Natural killer cell (primary cell): ENCODE data around the gene ACP2. TPM values are rescaled to one million over a fixed set of nuclear protein-coding genes. Genes with fewer than 3 reads are reported as not detected.

Experiments used
- ATAC-seq, 3 donors: fragments of 150-1000 bp in 2 of 3; fragments of 200-7000 bp in 1 of 3; cut with Tn5 transposase; 1 replicate in 1 of 3; 2 replicates in 2 of 3; pipeline ENCODE4 v1.10.0; 2021; ENCODE audit warnings: mild to moderate bottlenecking in 2 of 3, moderate library complexity in 2 of 3
- DNase-seq, 2 donors: peaks; one replicate each; pipeline versions ENCODE4 v3.0.0 to v3.0.0-alpha.2; 2013 to 2021; ENCODE audit warnings: mixed read lengths in 1 of 2
- H3K27ac ChIP-seq: one replicate; pipeline ENCODE4 v1.5.1; 2013; ENCODE audit warnings: mild to moderate bottlenecking, low read length
- H3K27me3 ChIP-seq: one replicate; pipeline ENCODE4 v1.6.1; 2013; ENCODE audit warnings: low read length; ENCODE audit not compliant: control insufficient read depth, insufficient read depth
- H3K36me3 ChIP-seq: one replicate; pipeline ENCODE4 v1.6.1; 2013; ENCODE audit warnings: low read length; ENCODE audit not compliant: control insufficient read depth, insufficient read depth
- H3K4me1 ChIP-seq: one replicate; pipeline ENCODE4 v1.6.1; 2013; ENCODE audit warnings: low read length; ENCODE audit not compliant: control insufficient read depth, insufficient read depth
- H3K4me3 ChIP-seq: one replicate; pipeline ENCODE4 v1.5.1; 2013; ENCODE audit warnings: low read length
- H3K9me3 ChIP-seq: one replicate; pipeline ENCODE4 v1.6.1; 2013; ENCODE audit warnings: low read length; ENCODE audit not compliant: control insufficient read depth, insufficient read depth
- H3K27ac Mint-ChIP-seq, 2 donors: one replicate each; pipeline ENCODE4 v1.8.0; 2022; ENCODE audit warnings: mild to moderate bottlenecking in 2 of 2, mixed read lengths in 2 of 2, moderate library complexity in 1 of 2
- H3K27me3 Mint-ChIP-seq, 2 donors: one replicate each; pipeline ENCODE4 v1.8.0; 2022; ENCODE audit warnings: low read depth in 2 of 2, mixed read lengths in 2 of 2
- H3K36me3 Mint-ChIP-seq: one replicate; pipeline ENCODE4 v1.8.0; 2022; ENCODE audit warnings: mixed read lengths
- H3K4me1 Mint-ChIP-seq, 2 donors: one replicate each; pipeline ENCODE4 v1.8.0; 2022; ENCODE audit warnings: mixed read lengths in 2 of 2
- H3K4me3 Mint-ChIP-seq: one replicate; pipeline ENCODE4 v1.8.0; 2022; ENCODE audit warnings: mild to moderate bottlenecking, moderate library complexity, mixed read lengths
- H3K9me3 Mint-ChIP-seq, 2 donors: one replicate each; pipeline ENCODE4 v1.8.0; 2022; ENCODE audit warnings: mixed read lengths in 2 of 2
- WGBS: methylation state at CpG from one replicate; pipeline ENCODE4 v1.1.7; 2013; ENCODE audit warnings: missing lambda C conversion rate; ENCODE audit not compliant: insufficient coverage; 5-methylcytosine and 5-hydroxymethylcytosine counted together
- intact Hi-C: fragments of 100-400 bp; cut with micrococcal nuclease; formaldehyde crosslinking; loops from one replicate; pipeline ENCODE4 v1.14.2; 2022
- total RNA-seq, 4 donors: library from RNA; stranded (reverse); fragments of 120-200 nt in 1 of 4; gene quantifications; one replicate each; pipeline versions ENCODE4 v1.2.3 to v1.2.4, GENCODE V29; 2013 to 2022
- TF ChIP-seq, protein P1 (sequence below): fragments of 200-600 bp; IDR thresholded peaks from one replicate; pipeline ENCODE4 v1.8.0; 2022; ENCODE audit warnings: antibody characterized with exemption

Gene ACP2, protein sequence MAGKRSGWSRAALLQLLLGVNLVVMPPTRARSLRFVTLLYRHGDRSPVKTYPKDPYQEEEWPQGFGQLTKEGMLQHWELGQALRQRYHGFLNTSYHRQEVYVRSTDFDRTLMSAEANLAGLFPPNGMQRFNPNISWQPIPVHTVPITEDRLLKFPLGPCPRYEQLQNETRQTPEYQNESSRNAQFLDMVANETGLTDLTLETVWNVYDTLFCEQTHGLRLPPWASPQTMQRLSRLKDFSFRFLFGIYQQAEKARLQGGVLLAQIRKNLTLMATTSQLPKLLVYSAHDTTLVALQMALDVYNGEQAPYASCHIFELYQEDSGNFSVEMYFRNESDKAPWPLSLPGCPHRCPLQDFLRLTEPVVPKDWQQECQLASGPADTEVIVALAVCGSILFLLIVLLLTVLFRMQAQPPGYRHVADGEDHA
- 10 to 100 TPM; 15.5 to 21.9 (median 16.8) TPM for total RNA-seq
- 11.0 TPM for total RNA-seq (2013)

- H3K9me3 ChIP-seq = no peaks in the 10 kb centered on the region
- TF ChIP-seq, protein P1, sequence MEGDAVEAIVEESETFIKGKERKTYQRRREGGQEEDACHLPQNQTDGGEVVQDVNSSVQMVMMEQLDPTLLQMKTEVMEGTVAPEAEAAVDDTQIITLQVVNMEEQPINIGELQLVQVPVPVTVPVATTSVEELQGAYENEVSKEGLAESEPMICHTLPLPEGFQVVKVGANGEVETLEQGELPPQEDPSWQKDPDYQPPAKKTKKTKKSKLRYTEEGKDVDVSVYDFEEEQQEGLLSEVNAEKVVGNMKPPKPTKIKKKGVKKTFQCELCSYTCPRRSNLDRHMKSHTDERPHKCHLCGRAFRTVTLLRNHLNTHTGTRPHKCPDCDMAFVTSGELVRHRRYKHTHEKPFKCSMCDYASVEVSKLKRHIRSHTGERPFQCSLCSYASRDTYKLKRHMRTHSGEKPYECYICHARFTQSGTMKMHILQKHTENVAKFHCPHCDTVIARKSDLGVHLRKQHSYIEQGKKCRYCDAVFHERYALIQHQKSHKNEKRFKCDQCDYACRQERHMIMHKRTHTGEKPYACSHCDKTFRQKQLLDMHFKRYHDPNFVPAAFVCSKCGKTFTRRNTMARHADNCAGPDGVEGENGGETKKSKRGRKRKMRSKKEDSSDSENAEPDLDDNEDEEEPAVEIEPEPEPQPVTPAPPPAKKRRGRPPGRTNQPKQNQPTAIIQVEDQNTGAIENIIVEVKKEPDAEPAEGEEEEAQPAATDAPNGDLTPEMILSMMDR = no peak
- peak within 1 kb of the TSS; percentile 61 for H3K27ac ChIP-seq
- ATAC-seq (peak; percentile 97 to 98 (median 97)), DNase-seq (peak; percentile 86 to 93)
- Mint-ChIP-seq H3K27me3 (no peaks in the 10 kb centered on the region), H3K9me3 (no peaks in the 10 kb centered on the region), H3K4me3 (peak within 1 kb of the TSS; percentile 99), H3K4me1 (peaks cover 26% of the 10 kb centered on the region in 2 donors), H3K27ac (peak within 1 kb of the TSS; percentile 94 to 98), H3K36me3 (no peaks in the 10 kb centered on the region)
- WGBS = under 1% methylated on average over 45 of the region's 45 CpGs
- intact Hi-C loops = loop anchor here (1.0 to 2.0 kb wide), 4 partner anchors 20 to 548 kb away; partner anchors contain the start of genes ARHGAP1, CSTPP1, DDB2 and ZNF408
- H3K27me3 ChIP-seq = no peaks in the 10 kb centered on the region
- H3K4me1 ChIP-seq = peaks cover 25% of the 10 kb centered on the region
- H3K36me3 ChIP-seq = peaks cover 13% of the 10 kb centered on the region
- H3K4me3 ChIP-seq = peak within 1 kb of the TSS; percentile 70
Observed at GRCh38 chr11:47248664-47249377, at the start of gene ACP2. TSS of gene ACP2 (minus strand) at chr11:47248814. CDS start at chr11:47248789, 25 bp downstream.

DNA sequence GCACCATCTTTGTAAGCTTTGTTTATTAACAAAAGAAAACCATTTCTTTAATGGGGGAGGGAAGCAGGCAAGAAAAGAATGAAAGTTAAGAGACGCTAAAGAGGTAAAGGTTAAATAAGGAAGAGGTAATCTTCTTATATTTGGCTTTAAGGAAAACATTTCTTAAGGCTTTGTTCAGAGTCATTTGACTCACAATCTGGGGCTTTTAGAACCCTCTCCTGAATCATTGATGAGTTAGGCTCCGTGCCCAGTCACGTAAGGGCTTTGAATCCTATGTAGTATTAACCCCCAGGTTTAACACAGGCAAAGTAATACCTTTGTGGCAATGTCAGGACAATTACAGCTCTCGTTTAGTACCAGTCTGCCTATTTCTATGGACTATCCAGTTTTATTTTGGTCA is 47.4 kb upstream of the ACP2 start:
- peaks cover 34% of the 10 kb centered on the region for H3K36me3 Mint-ChIP-seq

GRCh38 chr11:47295385-47295784 is 46.8 kb upstream of the ACP2 start:
- H3K9me3 ChIP-seq = no peaks in the 10 kb centered on the region
- Mint-ChIP-seq H3K9me3 (no peaks in the 10 kb centered on the region), H3K27ac (peak overlapping the region in 1 of 2 donors; percentile 10), H3K36me3 (peaks cover 34% of the 10 kb centered on the region), H3K27me3 (no peaks in the 10 kb centered on the region), H3K4me1 (peaks cover 6 to 12% of the 10 kb centered on the region in 2 donors), H3K4me3 (no peak overlapping the region)
- intact Hi-C loops = no loop called here
- no peaks in the 10 kb centered on the region for H3K4me1 ChIP-seq
- TF ChIP-seq, protein P1 = no peak
- DNase-seq (no peak), ATAC-seq (peak; percentile 13 to 30 (median 17))
- H3K27me3 ChIP-seq = no peaks in the 10 kb centered on the region
- H3K4me3 ChIP-seq = no peak overlapping the region
- peaks cover 78% of the 10 kb centered on the region for H3K36me3 ChIP-seq
- H3K27ac ChIP-seq = no peak overlapping the region
- WGBS = 90% methylated on average over 4 of the region's 5 CpGs

More for the DNA sequence above, 47.4 kb upstream of the ACP2 start:
- ATAC-seq (no peak), DNase-seq (no peak)
- intact Hi-C loops = no loop called here
- Mint-ChIP-seq H3K27ac (no peak overlapping the region), H3K4me3 (no peak overlapping the region), H3K27me3 (no peaks in the 10 kb centered on the region), H3K4me1 (peaks cover 0 to 9% of the 10 kb centered on the region in 2 donors), H3K9me3 (no peaks in the 10 kb centered on the region)
- Histone ChIP-seq H3K4me1 (no peaks in the 10 kb centered on the region), H3K27ac (no peak overlapping the region), H3K4me3 (no peak overlapping the region), H3K27me3 (no peaks in the 10 kb centered on the region), H3K9me3 (no peaks in the 10 kb centered on the region), H3K36me3 (peaks cover 74% of the 10 kb centered on the region)
- 99% methylated on average over 4 of the region's 4 CpGs for WGBS
- TF ChIP-seq, protein P1 = no peak
